ENCODE measurements around the gene CRTC2.
"Not testable (repeated sequence)": the region's sequence is repeated elsewhere in the genome, so short reads cannot be mapped to it uniquely, and the experiment has no call there.

The CRTC2 gene

DNA sequence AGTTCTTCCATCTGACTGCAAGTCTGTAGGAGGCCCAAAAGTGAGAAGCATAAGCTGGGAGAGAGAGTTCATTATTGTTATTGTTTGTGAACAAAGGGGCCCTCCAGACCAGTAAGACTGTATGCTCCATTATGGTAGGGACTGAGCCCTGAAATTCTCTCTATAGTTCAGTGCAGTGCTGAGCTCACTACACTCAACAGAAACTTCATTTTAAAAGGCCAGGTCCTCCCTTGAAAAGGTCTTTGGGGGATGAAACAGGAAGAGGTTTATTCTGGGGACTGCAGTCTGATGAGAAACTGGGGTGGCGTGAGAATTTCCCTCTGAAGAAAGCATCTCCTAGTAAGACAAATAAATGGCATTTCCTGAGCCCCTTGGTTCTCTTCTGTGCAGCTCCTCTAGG, 30.2 kb downstream of the CRTC2 start:
- DNase-seq: no peak

DNA sequence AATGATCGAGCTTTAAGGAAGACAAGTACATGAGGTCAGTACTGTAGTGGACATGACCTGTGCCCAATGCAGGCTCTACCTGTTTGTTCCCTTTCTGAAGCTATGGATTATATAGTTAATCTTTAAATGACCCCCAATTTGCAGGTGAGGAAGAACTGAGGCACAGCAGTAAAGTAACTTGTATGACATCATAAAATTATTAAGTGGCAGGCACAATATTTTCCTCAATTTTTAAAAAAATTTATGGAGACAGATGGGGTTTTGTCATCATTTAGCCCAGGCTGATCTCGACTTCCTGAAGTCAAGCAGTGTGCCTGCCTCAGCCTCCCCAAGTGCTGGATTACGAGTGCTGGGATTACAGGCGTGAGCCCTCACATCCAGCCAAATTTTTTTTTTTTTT, 32.0 kb downstream of the CRTC2 start:
- DNase-seq: no peak

DNA sequence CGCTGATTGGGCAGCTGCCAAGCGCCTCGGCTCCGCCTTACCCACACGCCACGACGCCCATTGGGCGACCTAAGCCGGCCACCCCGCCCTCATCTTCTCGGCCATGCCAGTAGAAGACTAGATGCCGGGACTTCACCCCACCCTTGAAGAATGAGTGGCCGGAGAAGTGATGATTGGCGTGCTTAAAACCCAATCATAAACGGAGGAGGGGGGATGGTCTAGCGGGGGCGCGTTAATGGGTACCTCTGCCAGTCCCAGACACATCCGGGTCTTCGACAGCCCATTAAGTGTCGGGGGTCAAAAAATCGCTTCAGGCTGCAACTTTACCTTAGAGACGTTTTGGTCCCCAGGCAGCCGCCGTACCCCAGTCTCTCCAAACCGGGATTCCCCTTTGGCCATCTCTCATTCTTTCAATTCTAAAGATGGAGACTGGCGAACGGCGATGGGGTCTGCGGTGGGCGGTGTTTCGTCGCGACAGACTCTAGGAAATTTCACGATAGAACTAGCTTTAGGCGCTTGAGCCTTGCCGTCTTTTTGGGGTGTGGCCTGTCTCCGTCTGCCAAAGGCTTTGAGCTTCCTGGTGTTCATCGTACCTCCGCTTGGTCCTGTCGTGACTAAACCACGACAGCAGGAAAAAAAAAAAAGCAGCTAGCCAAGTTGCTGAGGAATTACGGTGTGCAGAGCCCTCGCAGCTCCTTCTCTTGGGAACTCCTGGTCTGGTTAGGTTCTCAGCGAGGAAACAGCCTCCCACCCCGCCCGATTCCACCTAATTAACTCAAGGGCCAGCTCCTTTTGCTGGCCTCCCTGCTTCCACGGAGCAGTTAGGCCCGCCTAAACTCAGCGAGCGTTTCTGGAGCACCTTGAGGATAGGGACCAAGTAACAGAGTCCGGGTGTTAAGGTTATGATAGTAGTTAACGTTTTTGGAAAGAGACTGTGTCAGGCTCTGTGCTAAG, 35.2 kb downstream of the CRTC2 start, which contains the start of gene GATAD2B:
GATAD2B (minus strand) TSS at position 1 of the 954 bp plus-strand sequence. CDS start 94,625 bp downstream, outside the sequence.
- DNase-seq: peak; percentile 99

DNA sequence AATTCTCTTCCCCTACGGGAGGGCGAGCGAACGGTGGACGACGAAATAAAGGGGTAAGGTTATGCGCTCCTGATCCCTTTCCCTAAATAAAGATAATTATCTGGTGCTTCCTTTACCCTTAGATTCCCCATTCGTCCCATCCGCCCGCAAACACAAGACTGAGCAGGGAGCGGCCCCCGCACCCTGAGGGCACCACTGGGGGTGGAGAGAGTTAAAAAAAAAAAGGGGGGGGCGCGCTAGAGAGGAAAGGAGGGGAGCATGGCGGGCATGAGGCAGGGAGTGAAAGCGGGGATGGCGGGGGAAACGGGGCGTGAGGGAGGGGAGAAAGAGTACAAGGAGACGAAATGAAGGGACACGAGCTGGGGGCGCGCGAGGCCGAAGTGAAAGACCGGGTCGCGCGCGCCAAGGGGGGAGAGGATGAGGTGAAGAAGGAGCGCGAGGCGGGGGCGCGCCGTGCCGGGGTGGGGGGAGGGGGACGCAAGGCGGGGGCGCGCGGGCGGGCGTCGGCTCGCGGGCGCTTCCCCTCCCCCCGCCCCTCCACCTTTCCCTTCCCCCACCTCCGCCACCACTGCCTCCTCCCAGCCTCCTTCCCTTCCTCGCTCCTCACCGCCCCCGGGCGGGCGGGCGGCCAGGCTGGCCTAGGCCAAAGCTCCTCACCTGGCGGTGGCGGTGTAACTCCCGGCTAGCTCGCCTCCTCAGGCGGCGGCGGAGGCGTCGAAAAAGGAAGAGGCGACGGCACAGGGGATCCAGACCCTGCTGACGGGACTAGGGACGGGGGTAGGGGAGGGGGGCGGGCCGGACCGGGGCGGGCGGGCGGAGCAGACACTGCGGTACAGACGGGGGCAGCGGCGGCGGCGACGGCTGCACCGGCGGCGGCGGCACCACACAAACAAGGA, 36.1 kb downstream of the CRTC2 start:
- peak; percentile 45 for DNase-seq

DNA sequence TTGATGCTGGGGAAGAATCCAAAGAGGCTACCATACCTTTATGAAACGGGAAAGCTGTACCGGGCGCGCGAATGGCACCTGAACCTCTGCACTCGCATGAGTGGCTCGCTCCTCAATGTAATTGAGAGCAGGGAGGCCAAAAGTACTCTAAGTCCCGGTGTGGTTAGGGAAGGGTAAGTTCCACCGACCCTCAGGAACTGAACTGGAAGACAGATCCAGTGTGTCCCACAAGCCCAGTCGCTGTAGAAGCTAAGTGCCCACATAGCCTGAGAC, 36.7 kb downstream of the CRTC2 start:
- no peak for DNase-seq

DNA sequence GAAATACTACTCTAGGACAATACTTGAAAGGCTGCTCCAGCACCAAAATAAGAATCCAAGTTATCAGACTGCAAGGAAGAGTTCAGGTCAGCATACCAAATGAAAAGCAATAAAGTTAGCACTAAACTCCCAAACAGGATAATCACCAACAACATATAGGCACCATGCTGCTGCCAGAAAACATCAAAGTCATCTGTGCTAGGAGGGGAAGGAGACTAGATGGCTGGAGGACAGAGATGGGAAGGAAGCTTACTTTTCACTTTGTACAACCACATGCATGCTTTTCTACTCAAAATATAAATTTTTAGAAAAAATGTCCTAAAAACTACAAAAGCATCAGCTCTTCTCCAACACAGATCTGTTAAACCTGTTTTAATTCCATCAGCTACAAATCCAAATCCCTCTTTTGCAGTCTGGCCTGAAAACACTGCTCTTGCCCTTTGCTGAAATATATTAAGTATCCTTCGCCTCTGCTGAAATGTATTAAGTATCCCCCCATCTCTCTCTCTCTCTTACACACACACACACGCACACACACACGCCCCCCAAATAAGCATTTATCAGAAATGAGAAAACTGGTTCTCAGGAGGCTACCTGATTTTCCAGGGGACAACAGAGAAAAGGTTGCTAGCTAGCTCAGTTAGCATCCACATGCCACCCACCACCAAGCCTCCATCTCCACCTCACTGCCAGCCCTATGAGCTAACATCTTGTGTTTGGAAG, 37.2 kb downstream of the CRTC2 start:
- DNase-seq: no peak

DNA sequence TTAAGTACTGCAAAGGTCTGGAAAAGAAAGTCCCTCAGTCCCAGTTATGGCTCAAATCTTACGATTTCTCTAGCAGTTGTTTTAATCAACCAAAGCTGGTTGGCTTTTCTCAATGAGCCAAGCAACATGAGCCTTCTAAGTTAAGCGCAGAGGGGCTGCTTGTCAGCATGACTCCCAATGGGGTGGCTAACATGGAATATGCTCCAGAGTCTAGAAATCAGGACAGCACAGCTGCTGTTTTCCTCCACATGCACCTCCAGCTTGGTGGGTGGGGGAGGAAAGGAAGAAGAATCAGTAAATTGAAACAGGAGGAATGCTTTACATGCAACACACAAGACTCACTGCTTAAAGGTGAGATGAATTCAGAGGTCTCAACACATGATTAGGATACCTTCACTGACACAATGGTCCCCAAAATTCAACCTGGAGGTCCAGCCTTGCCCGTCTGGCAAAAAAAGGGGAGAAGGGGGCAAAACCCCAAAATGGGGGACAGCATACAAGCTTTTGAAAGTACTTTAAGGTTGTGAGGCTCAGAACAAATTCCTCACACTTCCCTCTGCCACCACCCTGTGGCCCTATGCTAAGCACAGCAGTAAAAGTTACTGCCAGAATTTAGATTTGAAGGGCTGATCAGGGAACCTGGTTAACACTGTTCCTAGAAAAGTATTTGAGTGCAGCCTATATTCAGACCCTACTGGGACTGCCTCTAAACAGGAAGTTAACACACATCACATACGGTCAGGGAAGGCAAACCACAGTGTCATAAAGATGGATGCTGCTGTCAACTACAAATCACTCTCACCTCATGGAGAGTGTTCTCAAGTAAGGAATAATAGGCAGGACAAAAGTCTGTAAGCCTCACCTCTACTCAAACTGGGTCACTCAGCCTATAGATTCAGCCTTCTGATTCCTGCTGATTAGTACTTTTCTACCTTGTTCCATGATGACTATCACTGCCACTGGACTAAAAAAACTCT, 38.2 kb downstream of the CRTC2 start:
- no peak for DNase-seq

DNA sequence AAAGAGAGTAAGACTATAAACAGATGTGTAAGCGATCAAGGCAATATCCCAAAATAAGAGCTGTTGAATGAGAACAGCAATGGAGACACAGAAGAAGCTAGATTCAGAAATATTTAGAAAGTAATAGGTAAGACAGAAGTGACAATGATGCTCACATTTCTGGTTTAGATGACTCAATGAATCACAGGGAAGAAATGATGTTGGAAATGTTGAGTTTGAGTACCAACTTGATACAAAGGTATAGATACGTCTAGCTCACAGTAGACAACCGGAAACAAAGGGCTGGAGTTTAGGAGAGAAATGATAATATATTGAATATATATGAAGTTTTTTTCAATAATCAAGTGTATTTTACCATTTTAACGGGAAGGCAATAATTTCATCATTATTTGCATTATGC, 42.1 kb downstream of the CRTC2 start:
- no peak for DNase-seq

DNA sequence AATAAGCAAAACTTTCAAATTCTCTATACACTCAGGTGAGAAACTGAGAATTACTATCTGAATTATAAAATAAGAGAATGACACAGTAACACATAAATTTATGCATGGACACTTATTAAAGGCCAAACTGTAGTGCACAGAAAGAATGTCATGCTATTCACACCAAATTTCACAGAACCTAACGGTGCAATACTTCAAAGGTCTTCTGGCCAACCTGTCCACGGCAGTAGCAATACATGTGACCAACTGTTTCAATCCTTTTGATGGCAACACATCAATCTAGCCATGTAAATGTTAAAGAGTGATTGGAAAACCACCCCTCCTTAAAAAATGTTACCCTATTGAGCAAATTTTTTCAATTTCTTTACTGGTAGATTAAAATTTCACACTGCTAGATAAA, 46.1 kb downstream of the CRTC2 start:
- no peak for DNase-seq

DNA sequence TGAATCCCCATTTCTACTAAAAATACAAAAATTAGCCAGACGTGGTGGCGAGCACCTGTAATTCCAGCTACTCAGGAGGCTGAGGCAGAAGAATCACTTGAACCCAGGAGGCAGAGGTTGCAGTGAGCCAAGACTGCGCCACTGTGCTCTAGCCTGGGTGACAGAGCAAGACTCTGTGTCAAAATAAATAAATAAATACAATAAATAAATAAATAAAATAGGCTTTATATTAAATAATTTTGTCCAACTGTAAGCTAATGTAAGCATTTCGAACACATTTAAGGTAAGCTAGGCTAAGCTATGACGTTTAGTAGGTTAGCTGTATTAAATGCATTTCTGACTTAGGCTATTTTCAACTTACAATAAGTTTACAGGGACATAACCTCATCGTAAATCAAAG, 47.9 kb downstream of the CRTC2 start:
- DNase-seq: not testable (repeated sequence)

DNA sequence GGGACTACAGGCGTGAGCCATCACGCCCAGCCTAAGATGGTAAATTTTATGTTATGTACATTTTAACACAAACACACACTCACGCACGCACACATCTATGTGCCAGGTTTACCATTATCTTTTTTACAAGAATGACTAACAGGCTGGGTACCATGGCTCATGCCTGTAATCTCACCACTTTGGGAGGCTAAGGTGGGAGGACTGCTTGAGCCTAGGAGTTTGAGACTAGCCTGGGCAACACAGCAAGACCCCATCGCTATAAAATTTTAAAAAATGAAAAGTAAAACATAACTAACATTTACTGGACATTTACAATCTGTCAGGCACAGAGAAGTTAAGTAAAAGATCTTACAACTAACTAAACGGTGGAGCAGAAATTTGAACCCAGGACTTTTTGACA, 50.3 kb downstream of the CRTC2 start:
- no peak for DNase-seq

DNA sequence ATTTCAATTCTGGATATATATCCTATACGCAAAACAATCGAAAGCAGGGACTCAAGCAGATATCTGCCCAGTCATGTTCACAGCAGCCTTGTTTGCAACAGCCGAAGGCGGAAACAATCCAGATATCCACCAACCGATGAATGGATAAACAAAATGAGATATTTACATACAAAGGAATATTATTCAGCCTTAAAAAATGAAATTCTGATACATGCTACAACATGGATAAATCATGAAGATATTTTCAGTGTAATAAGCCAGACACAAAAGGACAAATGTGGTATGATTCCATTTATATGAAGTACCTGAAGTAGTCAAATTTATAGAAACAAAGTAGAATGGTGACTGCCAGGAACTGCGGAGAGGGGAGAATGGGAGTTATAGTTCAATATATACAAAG, 51.3 kb downstream of the CRTC2 start:
- no peak for DNase-seq

DNA sequence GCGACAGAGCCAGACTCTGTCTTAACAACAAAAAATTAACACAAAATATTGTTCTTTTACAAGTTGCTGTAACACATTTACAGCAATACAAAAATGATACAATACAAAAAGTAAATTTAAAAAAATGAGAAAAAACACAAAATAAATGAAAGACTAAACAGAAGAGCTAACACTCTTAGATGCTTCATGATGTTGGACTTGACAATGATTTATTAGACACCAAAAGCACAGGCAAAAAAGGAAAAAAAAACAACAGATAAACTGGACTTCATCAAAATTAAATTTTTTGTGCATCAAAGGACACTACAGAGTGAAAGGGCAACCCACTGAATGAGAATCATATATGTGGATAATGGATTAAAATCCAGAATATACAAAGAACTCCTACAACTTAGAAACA, 52.0 kb downstream of the CRTC2 start:
- no peak for DNase-seq

DNA sequence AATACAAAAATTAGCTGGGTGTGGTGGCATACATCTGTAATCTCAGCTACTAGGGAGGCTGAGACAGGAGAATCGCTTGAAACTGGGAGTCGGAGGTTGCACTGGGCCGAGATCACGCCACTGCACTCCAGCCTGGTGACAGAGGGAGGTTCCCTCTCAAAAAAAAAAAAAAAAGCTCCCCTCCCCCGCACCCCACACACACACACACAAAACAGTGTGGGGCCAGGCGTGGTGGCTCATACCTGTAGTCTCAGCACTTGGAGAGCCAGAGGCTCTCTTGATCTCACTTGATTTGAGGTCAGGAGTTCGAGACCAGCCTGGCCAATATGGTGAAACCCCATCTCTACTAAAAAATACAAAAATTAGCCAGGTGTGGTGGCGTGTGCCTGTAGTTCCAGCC, 52.5 kb downstream of the CRTC2 start:
- not testable (repeated sequence) for DNase-seq

DNA sequence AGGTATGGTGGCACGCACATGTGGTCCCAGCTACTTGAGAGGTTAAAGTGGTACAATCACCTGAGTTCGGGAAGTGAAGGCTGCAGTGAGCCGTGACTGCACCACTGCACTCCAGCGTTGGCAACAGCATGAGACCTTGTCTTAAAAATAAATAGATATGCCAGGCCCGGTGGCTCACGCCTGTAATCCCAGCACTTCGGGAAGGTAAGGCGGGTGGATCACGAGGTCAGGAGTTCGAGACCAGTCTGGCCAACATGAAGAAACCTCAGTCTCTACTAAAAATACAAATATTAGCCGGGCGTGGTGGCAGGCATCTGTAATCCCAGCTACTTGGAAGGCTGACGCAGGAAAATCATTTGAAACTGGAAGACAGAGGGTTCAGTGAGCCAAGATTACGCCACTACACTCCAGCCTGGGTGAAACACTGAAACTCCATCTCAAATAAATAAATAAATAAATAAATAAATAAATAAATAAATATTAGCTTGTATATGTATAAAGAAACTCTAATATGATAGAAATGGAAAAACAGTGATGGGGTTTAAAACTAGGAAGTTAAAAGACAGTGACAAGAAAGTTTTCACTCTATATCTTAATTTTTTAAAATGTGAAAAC, 54.5 kb downstream of the CRTC2 start:
- DNase-seq: no peak

DNA sequence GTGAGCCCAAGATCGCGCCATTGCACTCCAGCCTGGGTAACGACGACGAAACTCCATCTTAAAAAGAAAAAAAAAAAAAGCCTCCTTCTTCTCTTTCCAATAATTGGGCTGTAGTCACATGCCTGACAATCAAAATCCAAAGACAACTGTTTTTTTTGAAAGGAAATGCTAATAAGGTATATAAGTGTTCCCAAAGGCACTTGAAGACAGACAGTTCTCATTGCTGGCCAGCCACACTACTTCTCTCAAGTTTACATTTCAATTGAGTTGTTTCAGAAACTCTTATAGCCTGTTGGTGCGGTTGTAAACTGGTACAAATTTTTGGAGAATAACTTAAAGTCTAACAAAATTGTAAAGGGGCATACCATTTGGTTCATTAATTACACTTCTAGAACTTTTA, 58.9 kb downstream of the CRTC2 start:
- DNase-seq: no peak
